H1 (cell line): ENCODE results near the gene AHRR. TPM values are rescaled to one million over a fixed set of nuclear protein-coding genes. Genes with fewer than 3 reads are reported as not detected.

Source experiments
- CBX5 ChIP-seq: fragments of 300-800, 300-1000 bp; sonication (generic); IDR thresholded peaks from 2 replicates; pipeline ENCODE4 v1.7.1; 2016; ENCODE audit warnings: antibody characterized with exemption, low read length, low read depth
- CBX8 ChIP-seq: fragments of 300-800, 300-1000 bp; sonication (generic); IDR thresholded peaks from 2 replicates; pipeline ENCODE4 v1.7.1; 2016; ENCODE audit warnings: low read depth, low read length, borderline replicate concordance
- EGR1 ChIP-seq: IDR thresholded peaks from 2 replicates; pipeline ENCODE4 v1.6.1; 2011; ENCODE audit warnings: low read depth, low read length, borderline replicate concordance
- FOSL1 ChIP-seq: IDR thresholded peaks from 2 replicates; pipeline ENCODE4 v1.6.1; 2011; ENCODE audit warnings: mild to moderate bottlenecking, low read depth, low read length, moderate library complexity; ENCODE audit not compliant: insufficient read depth
- HDAC2 ChIP-seq, 2 experiments: fragments of 300-600 bp in 1 of 2; sonication (generic) in 1 of 2; IDR thresholded peaks; 2 replicates each; pipeline ENCODE4 v1.6.1; 2011 to 2012; ENCODE audit warnings: low read depth in 2 of 2, low read length in 2 of 2, mild to moderate bottlenecking in 2 of 2, moderate library complexity in 2 of 2, borderline replicate concordance in 1 of 2, inconsistent platforms in 1 of 2
- KDM1A ChIP-seq: fragments of 200-600, 300-600 bp; sonication (generic); IDR thresholded peaks from 2 replicates; pipeline ENCODE4 v1.7.1; 2016; ENCODE audit warnings: mild to moderate bottlenecking, low read length, borderline replicate concordance
- SIRT6 ChIP-seq: IDR thresholded peaks from one replicate; pipeline ENCODE4 v1.7.1; 2012; ENCODE audit warnings: low read length, inconsistent platforms
- SRF ChIP-seq: IDR thresholded peaks from 2 replicates; pipeline ENCODE4 v1.6.1; 2011; ENCODE audit warnings: mild to moderate bottlenecking, low read depth, low read length, moderate library complexity
- polyA plus RNA-seq, 7 experiments: library from polyadenylated mRNA; depleted of rRNA in 3 of 7; stranded (reverse) in 5 of 7; unstranded in 2 of 7; fragments of >200 nt in 5 of 7; fragments of 200-250 nt in 2 of 7; gene quantifications; 1 replicate in 5 of 7; 2 replicates in 1 of 7; 4 replicates in 1 of 7; pipeline versions ENCODE4 v1.2.1 to v1.2.3, GENCODE V29; 2011 to 2013; ENCODE audit warnings: missing spikeins in 2 of 7, mixed read lengths in 2 of 7
- total RNA-seq: library from RNA; stranded (reverse); fragmentation: NEBNext Ultra II Directional; extraction: Animal tissue kit (Norgen Biotek cat#: 25700); gene quantifications from 2 replicates; pipeline ENCODE4 v1.2.1, GENCODE V29; 2021

The AHRR gene
- total and polyA plus RNA-seq, 2 of the 8 experiments (the other 6 are each of a cell fraction or from before 2014, with no cell fraction given) = 0.41 to 0.80 TPM

- TF ChIP-seq SRF (no peak), CBX8 (no peak), KDM1A (no peak), EGR1 (no peak), HDAC2 (IDR thresholded peaks at IDR 0.05; ENCODE audit: borderline replicate concordance in 1 of 2, low read depth in 2 of 2, low read length in 2 of 2) (no peak), CBX5 (no peak), FOSL1 (no peak), SIRT6 (no peak)
- TF ChIP-seq, all 59 proteins: peak for 0
Measured at GRCh38 chr5:431711-432050, 110.2 kb downstream of the AHRR start (continued).
